Kidney epithelial cell (primary cell): ENCODE measurements around the gene ITGAX. TPM values are rescaled to one million over a fixed set of nuclear protein-coding genes. Genes with fewer than 3 reads are reported as not detected.

ENCODE experiments used
- DNase-seq: peaks from one replicate; pipeline ENCODE4 v3.0.0-alpha.2; 2010; ENCODE audit warnings: low read depth
- H3K27me3 ChIP-seq: 2 replicates; pipeline ENCODE4 v1.6.0; 2011; ENCODE audit warnings: low read length; ENCODE audit not compliant: control insufficient read depth, insufficient read depth
- H3K36me3 ChIP-seq: 2 replicates; pipeline ENCODE4 v1.5.1; 2011; ENCODE audit warnings: low read length; ENCODE audit not compliant: control insufficient read depth, insufficient read depth
- H3K4me3 ChIP-seq: 2 replicates; pipeline ENCODE4 v1.5.1; 2011; ENCODE audit warnings: low read depth, mild to moderate bottlenecking, control low read depth, low read length
- CTCF ChIP-seq: IDR thresholded peaks from 2 replicates; pipeline ENCODE4 v1.5.1; 2011; ENCODE audit warnings: mild to moderate bottlenecking, moderate library complexity, low read length, control low read depth, inconsistent platforms; ENCODE audit not compliant: insufficient read depth, poor library complexity, severe bottlenecking
- total RNA-seq: library from RNA; depleted of rRNA; stranded (reverse); fragments of >200 nt; gene quantifications from 2 replicates; pipeline ENCODE4 v1.2.3, GENCODE V29; 2015

ITGAX gene
- total RNA-seq, 1 donor from 2014 or later, result 0.04 TPM

GRCh38 chr16:31351942-31352325, 3.0 kb upstream of the ITGAX start:
- Histone ChIP-seq H3K4me3 (no peak overlapping the region), H3K27me3 (peaks cover 2% of the 10 kb centered on the region), H3K36me3 (no peaks in the 10 kb centered on the region)
- DNase-seq, result no peak
- TF ChIP-seq CTCF, result no peak

GRCh38 chr16:31352376-31353115, 2.4 kb upstream of the ITGAX start:
- no peak for DNase-seq
- H3K4me3 ChIP-seq, result no peak overlapping the region
- TF ChIP-seq CTCF, result no peak
- H3K36me3 ChIP-seq, result no peaks in the 10 kb centered on the region
- H3K27me3 ChIP-seq, result peaks cover 2% of the 10 kb centered on the region

GRCh38 chr16:31355431-31356100, 590 bp downstream of the ITGAX start:
- Histone ChIP-seq H3K36me3 (no peaks in the 10 kb centered on the region), H3K27me3 (peaks cover 2% of the 10 kb centered on the region), H3K4me3 (no peak overlapping the region)
- TF ChIP-seq CTCF, result no peak
- DNase-seq, result no peak

GRCh38 chr16:31356566-31357323, 1.8 kb downstream of the ITGAX start:
- DNase-seq, result no peak
- TF ChIP-seq CTCF, result no peak
- peaks cover 1% of the 10 kb centered on the region for H3K27me3 ChIP-seq
- H3K36me3 ChIP-seq, result no peaks in the 10 kb centered on the region
- no peak overlapping the region for H3K4me3 ChIP-seq

- Histone ChIP-seq H3K4me3 (no peak overlapping the region), H3K27me3 (no peaks in the 10 kb centered on the region), H3K36me3 (no peaks in the 10 kb centered on the region)
- no peak for DNase-seq
- no peak for TF ChIP-seq CTCF
Measured at GRCh38 chr16:31357324-31358109, 2.5 kb downstream of the ITGAX start.
